GM23338 (cell line): ENCODE results near the gene TAS2R4.

Experiments
- CTCF ChIP-seq, 2 experiments: fragments of 200-600 bp in 1 of 2; sonication (generic) in 1 of 2; conservative IDR thresholded peaks; 2 replicates each; pipeline versions ENCODE4 v1.5.1 to v1.6.1; 2016 to 2017; ENCODE audit warnings: antibody characterized with exemption in 2 of 2, low read depth in 2 of 2, mild to moderate bottlenecking in 2 of 2, moderate library complexity in 1 of 2
- EZH2 ChIP-seq: fragments of 200-600 bp; sonication (generic); IDR thresholded peaks from one replicate; pipeline ENCODE4 v1.8.0; 2017; ENCODE audit warnings: antibody characterized with exemption, mild to moderate bottlenecking, low read depth; ENCODE audit not compliant: unreplicated experiment
- EZH2phosphoT487 ChIP-seq: fragments of 200-600 bp; sonication (generic); IDR thresholded peaks from one replicate; pipeline ENCODE4 v1.8.1; 2018; ENCODE audit warnings: antibody characterized with exemption; ENCODE audit not compliant: unreplicated experiment
- JUNB ChIP-seq: IDR thresholded peaks from one replicate; pipeline ENCODE4 v1.6.1; 2016; ENCODE audit warnings: antibody characterized with exemption; ENCODE audit not compliant: unreplicated experiment
- POLR2AphosphoS5 ChIP-seq: IDR thresholded peaks from 2 replicates; pipeline ENCODE4 v1.6.1; 2016; ENCODE audit warnings: antibody characterized with exemption, low read depth
- REST ChIP-seq: IDR thresholded peaks from one replicate; pipeline ENCODE4 v1.6.1; 2018; ENCODE audit warnings: antibody characterized with exemption; ENCODE audit not compliant: unreplicated experiment

GRCh38 chr7:141752634-141753033 lies 23.8 kb upstream of the TAS2R4 start:
- TF ChIP-seq REST (no peak), EZH2phosphoT487 (no peak), CTCF (conservative IDR thresholded peaks at IDR 0.05; ENCODE audit: low read depth in 2 of 2) (peak; percentile 57 to 67), POLR2AphosphoS5 (no peak), JUNB (no peak), EZH2 (no peak)
